ENCODE results near the gene PPP1R2.

Gene PPP1R2

GRCh38 chr3:195468841-195469240 is 74.3 kb downstream of the PPP1R2 start:
- H3K4me3 ChIP-seq (ENCODE audit: low read depth in 1 of 2, low read length in 2 of 2) = no peak overlapping the region
- no peak overlapping the region for H3K27ac ChIP-seq (ENCODE audit: low read length)
- no peak overlapping the region for H2AFZ ChIP-seq (ENCODE audit: low read depth, low read length)
- no peak overlapping the region for H3K9ac ChIP-seq (ENCODE audit: low read depth, low read length)
- peaks cover 5% of the 10 kb centered on the region for H3K9me3 ChIP-seq (ENCODE audit: insufficient read depth, low read length, severe bottlenecking)
- TF ChIP-seq EZH2 (IDR thresholded peaks at IDR 0.05; ENCODE audit: borderline replicate concordance, low read depth, low read length, severe bottlenecking) = no peak
- no peak for TF ChIP-seq CTCF (IDR thresholded peaks at IDR 0.05; ENCODE audit: borderline replicate concordance, extremely low read depth, low read length, poor library complexity, severe bottlenecking)
- no peak overlapping the region for H3K4me2 ChIP-seq (ENCODE audit: insufficient read depth, low read length)
- H4K20me1 ChIP-seq (ENCODE audit: insufficient read depth, low read length) = no peaks in the 10 kb centered on the region
- H3K36me3 ChIP-seq (ENCODE audit: insufficient read depth, low read length) = no peaks in the 10 kb centered on the region
- ATAC-seq (ENCODE audit: insufficient read depth, low read depth) = no peak
- no peaks in the 10 kb centered on the region for H3K27me3 ChIP-seq (ENCODE audit: insufficient read depth, low read length, poor library complexity)
- no peak for DNase-seq
- H3K79me2 ChIP-seq (ENCODE audit: insufficient read depth, low read length) = no peaks in the 10 kb centered on the region
- H3K4me1 ChIP-seq (ENCODE audit: insufficient read depth, low read length) = no peaks in the 10 kb centered on the region

GRCh38 chr3:195468391-195468776 is 74.7 kb downstream of the PPP1R2 start:
- TF ChIP-seq CTCF (IDR thresholded peaks at IDR 0.05; ENCODE audit: borderline replicate concordance, extremely low read depth, low read length, poor library complexity, severe bottlenecking) = no peak
- no peak for TF ChIP-seq EZH2 (IDR thresholded peaks at IDR 0.05; ENCODE audit: borderline replicate concordance, low read depth, low read length, severe bottlenecking)
- Histone ChIP-seq H3K27me3 (ENCODE audit: insufficient read depth, low read length, poor library complexity) (no peaks in the 10 kb centered on the region), H3K36me3 (ENCODE audit: insufficient read depth, low read length) (no peaks in the 10 kb centered on the region), H3K9ac (ENCODE audit: low read depth, low read length) (no peak overlapping the region), H3K9me3 (ENCODE audit: insufficient read depth, low read length, severe bottlenecking) (peaks cover 5% of the 10 kb centered on the region), H3K79me2 (ENCODE audit: insufficient read depth, low read length) (no peaks in the 10 kb centered on the region), H3K4me2 (ENCODE audit: insufficient read depth, low read length) (no peak overlapping the region), H3K4me1 (ENCODE audit: insufficient read depth, low read length) (no peaks in the 10 kb centered on the region), H3K27ac (ENCODE audit: low read length) (no peak overlapping the region), H3K4me3 (ENCODE audit: low read depth in 1 of 2, low read length in 2 of 2) (no peak overlapping the region), H4K20me1 (ENCODE audit: insufficient read depth, low read length) (no peaks in the 10 kb centered on the region), H2AFZ (ENCODE audit: low read depth, low read length) (no peak overlapping the region)
- no peak for ATAC-seq (ENCODE audit: insufficient read depth, low read depth)
- DNase-seq = no peak

- DNase-seq (no peak), ATAC-seq (ENCODE audit: insufficient read depth, low read depth) (no peak)
- Histone ChIP-seq H3K36me3 (ENCODE audit: insufficient read depth, low read length) (no peaks in the 10 kb centered on the region), H3K4me1 (ENCODE audit: insufficient read depth, low read length) (no peaks in the 10 kb centered on the region), H3K9me3 (ENCODE audit: insufficient read depth, low read length, severe bottlenecking) (peaks cover 5% of the 10 kb centered on the region), H3K27ac (ENCODE audit: low read length) (no peak overlapping the region), H3K27me3 (ENCODE audit: insufficient read depth, low read length, poor library complexity) (no peaks in the 10 kb centered on the region), H2AFZ (ENCODE audit: low read depth, low read length) (no peak overlapping the region), H3K4me2 (ENCODE audit: insufficient read depth, low read length) (no peak overlapping the region), H3K79me2 (ENCODE audit: insufficient read depth, low read length) (no peaks in the 10 kb centered on the region), H3K4me3 (ENCODE audit: low read depth in 1 of 2, low read length in 2 of 2) (no peak overlapping the region), H3K9ac (ENCODE audit: low read depth, low read length) (no peak overlapping the region), H4K20me1 (ENCODE audit: insufficient read depth, low read length) (no peaks in the 10 kb centered on the region)
- no peak for TF ChIP-seq CTCF (IDR thresholded peaks at IDR 0.05; ENCODE audit: borderline replicate concordance, extremely low read depth, low read length, poor library complexity, severe bottlenecking)
- no peak for TF ChIP-seq EZH2 (IDR thresholded peaks at IDR 0.05; ENCODE audit: borderline replicate concordance, low read depth, low read length, severe bottlenecking)
These were observed 75.3 kb downstream of the PPP1R2 start for GRCh38 chr3:195467641-195468390.

Data from DND-41 (cell line).